ENCODE measurements around the gene SPATS2L.

SPATS2L gene

GRCh38 chr2:200309296-200310049 is 3.0 kb downstream of the SPATS2L start:
- DNase-seq (ENCODE audit: low spot score) (no peak), ATAC-seq (ENCODE audit: low read depth) (no peak)
- Histone ChIP-seq H3K9me3 (ENCODE audit: severe bottlenecking) (no peaks in the 10 kb centered on the region), H3K27me3 (ENCODE audit: insufficient read depth, poor library complexity, severe bottlenecking) (no peaks in the 10 kb centered on the region), H3K36me3 (ENCODE audit: low read depth) (no peaks in the 10 kb centered on the region), H3K27ac (ENCODE audit: poor library complexity, severe bottlenecking) (peak overlapping the region; percentile 87), H3K4me3 (ENCODE audit: severe bottlenecking) (no peak overlapping the region), H3K4me1 (ENCODE audit: insufficient read depth, poor library complexity, severe bottlenecking) (peaks cover 35% of the 10 kb centered on the region)
- TF ChIP-seq CTCF (IDR thresholded peaks at IDR 0.05; ENCODE audit: poor library complexity, severe bottlenecking), result no peak

- ATAC-seq (ENCODE audit: low read depth) (no peak), DNase-seq (ENCODE audit: low spot score) (no peak)
- H3K27me3 ChIP-seq (ENCODE audit: insufficient read depth, poor library complexity, severe bottlenecking), result no peaks in the 10 kb centered on the region
- no peak overlapping the region for H3K4me3 ChIP-seq (ENCODE audit: severe bottlenecking)
- no peaks in the 10 kb centered on the region for H3K36me3 ChIP-seq (ENCODE audit: low read depth)
- peaks cover 40% of the 10 kb centered on the region for H3K4me1 ChIP-seq (ENCODE audit: insufficient read depth, poor library complexity, severe bottlenecking)
- H3K27ac ChIP-seq (ENCODE audit: poor library complexity, severe bottlenecking), result no peak overlapping the region
- H3K9me3 ChIP-seq (ENCODE audit: severe bottlenecking), result no peaks in the 10 kb centered on the region
- TF ChIP-seq CTCF (IDR thresholded peaks at IDR 0.05; ENCODE audit: poor library complexity, severe bottlenecking), result no peak
Measured at GRCh38 chr2:200310545-200310971, 4.1 kb downstream of the SPATS2L start.

- H3K4me1 ChIP-seq (ENCODE audit: insufficient read depth, poor library complexity, severe bottlenecking), result peaks cover 43% of the 10 kb centered on the region
- H3K27ac ChIP-seq (ENCODE audit: poor library complexity, severe bottlenecking), result no peak overlapping the region
- no peak overlapping the region for H3K4me3 ChIP-seq (ENCODE audit: severe bottlenecking)
- DNase-seq (ENCODE audit: low spot score) (no peak), ATAC-seq (ENCODE audit: low read depth) (no peak)
- TF ChIP-seq CTCF (IDR thresholded peaks at IDR 0.05; ENCODE audit: poor library complexity, severe bottlenecking), result no peak
- H3K36me3 ChIP-seq (ENCODE audit: low read depth), result no peaks in the 10 kb centered on the region
- no peaks in the 10 kb centered on the region for H3K27me3 ChIP-seq (ENCODE audit: insufficient read depth, poor library complexity, severe bottlenecking)
- H3K9me3 ChIP-seq (ENCODE audit: severe bottlenecking), result no peaks in the 10 kb centered on the region
Measured at GRCh38 chr2:200311139-200311538, 4.6 kb downstream of the SPATS2L start.

GRCh38 chr2:200314976-200315567 is 8.6 kb downstream of the SPATS2L start:
- Histone ChIP-seq H3K36me3 (ENCODE audit: low read depth) (no peaks in the 10 kb centered on the region), H3K9me3 (ENCODE audit: severe bottlenecking) (no peaks in the 10 kb centered on the region), H3K4me3 (ENCODE audit: severe bottlenecking) (no peak overlapping the region), H3K27ac (ENCODE audit: poor library complexity, severe bottlenecking) (no peak overlapping the region), H3K27me3 (ENCODE audit: insufficient read depth, poor library complexity, severe bottlenecking) (no peaks in the 10 kb centered on the region), H3K4me1 (ENCODE audit: insufficient read depth, poor library complexity, severe bottlenecking) (peaks cover 47% of the 10 kb centered on the region)
- no peak for TF ChIP-seq CTCF (IDR thresholded peaks at IDR 0.05; ENCODE audit: poor library complexity, severe bottlenecking)
- DNase-seq (ENCODE audit: low spot score), result no peak
- no peak for ATAC-seq (ENCODE audit: low read depth)

GRCh38 chr2:200317975-200318374 is 11.5 kb downstream of the SPATS2L start:
- Histone ChIP-seq H3K36me3 (ENCODE audit: low read depth) (no peaks in the 10 kb centered on the region), H3K27me3 (ENCODE audit: insufficient read depth, poor library complexity, severe bottlenecking) (no peaks in the 10 kb centered on the region), H3K27ac (ENCODE audit: poor library complexity, severe bottlenecking) (no peak overlapping the region), H3K9me3 (ENCODE audit: severe bottlenecking) (no peaks in the 10 kb centered on the region), H3K4me3 (ENCODE audit: severe bottlenecking) (no peak overlapping the region), H3K4me1 (ENCODE audit: insufficient read depth, poor library complexity, severe bottlenecking) (peaks cover 39% of the 10 kb centered on the region)
- no peak for ATAC-seq (ENCODE audit: low read depth)
- no peak for TF ChIP-seq CTCF (IDR thresholded peaks at IDR 0.05; ENCODE audit: poor library complexity, severe bottlenecking)
- no peak for DNase-seq (ENCODE audit: low spot score)
